ENCODE results near the gene SUV39H2. TPM values are rescaled to one million over a fixed set of nuclear protein-coding genes. Genes with fewer than 3 reads are reported as not detected.

SUV39H2 gene
- total and polyA plus RNA-seq, 11 donors: 1.3 to 8.4 (median 5.2) TPM

DNA sequence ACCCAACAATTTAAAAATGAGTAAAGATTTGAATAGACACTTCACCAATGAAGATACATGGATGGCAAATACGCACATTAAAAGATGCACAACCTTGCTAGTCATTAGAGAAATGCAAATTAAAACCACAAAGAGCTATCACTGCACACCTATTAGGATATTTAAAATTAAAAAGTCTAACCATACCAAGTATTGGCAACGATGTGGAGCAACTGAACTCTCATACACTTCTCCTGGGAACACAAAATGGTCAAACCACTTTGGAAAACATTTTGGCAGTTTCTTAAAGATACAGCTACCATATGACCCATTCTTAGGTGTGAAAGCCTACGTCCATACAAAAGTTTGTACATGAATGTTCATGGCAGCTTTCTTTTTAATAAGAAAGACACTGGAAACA, 39.2 kb downstream of the SUV39H2 start:
- DNase-seq: no peak
- no peak overlapping the region for H3K4me3 ChIP-seq
- H3K36me3 ChIP-seq: peaks cover 0 to 93% (median 74%) of the 10 kb centered on the region in 9 donors
- no peak for TF ChIP-seq POLR2A (IDR thresholded peaks at IDR 0.05)
- TF ChIP-seq, protein P1, sequence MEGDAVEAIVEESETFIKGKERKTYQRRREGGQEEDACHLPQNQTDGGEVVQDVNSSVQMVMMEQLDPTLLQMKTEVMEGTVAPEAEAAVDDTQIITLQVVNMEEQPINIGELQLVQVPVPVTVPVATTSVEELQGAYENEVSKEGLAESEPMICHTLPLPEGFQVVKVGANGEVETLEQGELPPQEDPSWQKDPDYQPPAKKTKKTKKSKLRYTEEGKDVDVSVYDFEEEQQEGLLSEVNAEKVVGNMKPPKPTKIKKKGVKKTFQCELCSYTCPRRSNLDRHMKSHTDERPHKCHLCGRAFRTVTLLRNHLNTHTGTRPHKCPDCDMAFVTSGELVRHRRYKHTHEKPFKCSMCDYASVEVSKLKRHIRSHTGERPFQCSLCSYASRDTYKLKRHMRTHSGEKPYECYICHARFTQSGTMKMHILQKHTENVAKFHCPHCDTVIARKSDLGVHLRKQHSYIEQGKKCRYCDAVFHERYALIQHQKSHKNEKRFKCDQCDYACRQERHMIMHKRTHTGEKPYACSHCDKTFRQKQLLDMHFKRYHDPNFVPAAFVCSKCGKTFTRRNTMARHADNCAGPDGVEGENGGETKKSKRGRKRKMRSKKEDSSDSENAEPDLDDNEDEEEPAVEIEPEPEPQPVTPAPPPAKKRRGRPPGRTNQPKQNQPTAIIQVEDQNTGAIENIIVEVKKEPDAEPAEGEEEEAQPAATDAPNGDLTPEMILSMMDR (IDR thresholded peaks at IDR 0.05): no peak
- intact Hi-C loops (cut with DNase I): no loop called here
- no peaks in the 10 kb centered on the region for H3K27me3 ChIP-seq
- H3K9me3 ChIP-seq: peaks cover 0 to 30% (median 23%) of the 10 kb centered on the region in 12 donors
- WGBS, 4 donors: 96 to 99% (median 97%) methylated on average over 3 of the region's 3 CpGs
- no peak for ATAC-seq
- peaks cover 0 to 5% (median 0%) of the 10 kb centered on the region in 12 donors for H3K4me1 ChIP-seq
- no peak overlapping the region for H3K27ac ChIP-seq

DNA sequence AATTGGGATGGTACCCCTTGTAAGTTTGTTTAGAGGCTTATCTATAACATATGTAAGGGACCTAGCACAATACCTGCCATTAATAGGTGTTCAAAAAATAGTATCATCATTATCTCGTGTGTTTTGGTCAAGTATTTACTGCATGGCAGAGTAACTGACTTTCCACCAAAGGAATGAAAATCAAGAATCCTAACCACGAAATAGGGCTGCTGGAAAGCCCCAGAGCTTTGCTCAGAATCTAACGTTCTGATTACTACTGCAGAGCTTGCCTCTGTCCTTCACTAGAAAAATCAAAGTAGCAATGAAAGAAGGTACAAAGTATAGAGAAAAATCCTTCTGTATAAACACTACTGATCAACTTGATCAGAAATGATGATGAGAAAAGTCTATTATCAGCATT, 40.3 kb downstream of the SUV39H2 start:
- intact Hi-C loops (cut with DNase I): no loop called here
- Histone ChIP-seq H3K4me1 (peaks cover 0 to 5% (median 0%) of the 10 kb centered on the region in 12 donors), H3K27me3 (no peaks in the 10 kb centered on the region), H3K27ac (no peak overlapping the region), H3K9me3 (peaks cover 0 to 30% (median 23%) of the 10 kb centered on the region in 12 donors), H3K36me3 (peaks cover 0 to 94% (median 78%) of the 10 kb centered on the region in 9 donors), H3K4me3 (no peak overlapping the region)
- DNase-seq (no peak), ATAC-seq (no peak)
- TF ChIP-seq, protein P1 (IDR thresholded peaks at IDR 0.05): no peak
- TF ChIP-seq POLR2A (IDR thresholded peaks at IDR 0.05): no peak
- 78 to 94% (median 92%) methylated on average over 3 of the region's 3 CpGs for WGBS, 4 donors

DNA sequence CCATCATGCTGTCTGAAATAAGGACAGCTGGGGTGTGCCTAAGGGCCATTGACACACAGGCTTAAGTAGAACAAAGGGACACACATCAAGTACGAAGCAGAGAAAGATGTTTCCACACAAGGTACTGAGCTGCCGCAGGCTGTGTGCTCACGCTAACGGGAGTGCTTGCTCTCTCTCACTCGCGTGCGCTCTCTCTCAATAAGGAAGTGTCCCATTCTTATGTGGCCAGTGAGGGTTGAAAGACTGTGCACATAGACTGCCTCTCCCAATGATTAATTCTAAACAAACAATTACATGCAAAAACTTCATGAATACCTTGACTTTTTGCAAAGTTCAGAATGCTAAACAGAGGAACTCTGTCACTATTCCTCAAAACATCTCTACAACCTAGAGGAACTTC, 45.3 kb downstream of the SUV39H2 start:
- no peaks in the 10 kb centered on the region for H3K9me3 ChIP-seq
- no peaks in the 10 kb centered on the region for H3K4me1 ChIP-seq
- peaks cover 0 to 100% (median 93%) of the 10 kb centered on the region in 9 donors for H3K36me3 ChIP-seq
- no peak for DNase-seq
- no peak overlapping the region for H3K4me3 ChIP-seq
- TF ChIP-seq POLR2A (IDR thresholded peaks at IDR 0.05): no peak
- TF ChIP-seq, protein P1 (IDR thresholded peaks at IDR 0.05): no peak
- no peak overlapping the region for H3K27ac ChIP-seq
- WGBS, 4 donors: 97 to 99% (median 98%) methylated on average over 7 of the region's 7 CpGs
- ATAC-seq: no peak
- intact Hi-C loops (cut with DNase I): no loop called here
- H3K27me3 ChIP-seq: no peaks in the 10 kb centered on the region

DNA sequence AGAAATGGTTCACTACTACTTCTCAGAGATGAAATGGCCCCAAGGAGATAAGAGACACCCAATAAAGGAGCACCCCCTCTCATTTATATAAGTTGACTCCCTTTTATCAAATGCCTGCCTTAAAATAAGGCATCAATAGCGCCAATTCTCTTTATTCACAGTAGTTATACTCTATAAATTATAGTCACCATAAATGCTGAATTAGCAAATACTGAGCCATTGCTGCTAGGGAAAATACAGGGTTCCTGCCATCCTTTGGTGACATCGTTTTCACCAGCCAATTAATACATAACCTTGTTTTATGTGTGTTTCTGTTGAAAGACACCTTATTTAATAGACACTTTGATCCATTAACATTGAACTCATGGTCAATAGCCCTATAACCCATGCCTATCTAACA, 46.6 kb downstream of the SUV39H2 start:
- WGBS, 4 donors: 98 to 99% (median 98%) methylated on average over 2 of the region's 2 CpGs
- ATAC-seq (no peak), DNase-seq (no peak)
- Histone ChIP-seq H3K9me3 (no peaks in the 10 kb centered on the region), H3K27me3 (no peaks in the 10 kb centered on the region), H3K4me3 (no peak overlapping the region), H3K4me1 (no peaks in the 10 kb centered on the region), H3K27ac (no peak overlapping the region), H3K36me3 (peaks cover 0 to 100% (median 93%) of the 10 kb centered on the region in 9 donors)
- TF ChIP-seq, protein P1 (IDR thresholded peaks at IDR 0.05): no peak
- no peak for TF ChIP-seq POLR2A (IDR thresholded peaks at IDR 0.05)
- intact Hi-C loops (cut with DNase I): no loop called here
